Measurements from ENCODE around the gene DHRS3. TPM values are rescaled to one million over a fixed set of nuclear protein-coding genes. Genes with fewer than 3 reads are reported as not detected.

DHRS3 gene
- polyA plus RNA-seq, 1 donor (not counting 4 experiments of a cell fraction or from before 2014, with no cell fraction given) = 10.7 TPM

- no peaks in the 10 kb centered on the region for H3K79me2 ChIP-seq (ENCODE audit: control insufficient read depth, insufficient read depth, low read length)
- DNase-seq (ENCODE audit: low read depth, low spot score) = no peak
- peaks cover 3% of the 10 kb centered on the region for H3K9me3 ChIP-seq (ENCODE audit: control insufficient read depth, low read depth, low read length)
- TF ChIP-seq CTCF (optimal IDR thresholded peaks at IDR 0.05 in 1 of 3, IDR thresholded peaks at IDR 0.05 in 1 of 3, conservative IDR thresholded peaks at IDR 0.05 in 1 of 3; ENCODE audit: extremely low read depth in 1 of 3, insufficient read depth in 2 of 3, low read length in 3 of 3) (no peak), EZH2 (IDR thresholded peaks at IDR 0.05; ENCODE audit: low read length) (no peak)
- no peak overlapping the region for H2AFZ ChIP-seq (ENCODE audit: control insufficient read depth, low read length)
- peaks cover 4% of the 10 kb centered on the region for H3K27me3 ChIP-seq (ENCODE audit: control insufficient read depth, extremely low read depth, insufficient read depth, low read length)
- H3K27ac ChIP-seq (ENCODE audit: control insufficient read depth, insufficient read depth, low read length) = no peak overlapping the region
- no peak overlapping the region for H3K4me2 ChIP-seq (ENCODE audit: control insufficient read depth, extremely low read depth, insufficient read depth, low read depth, low read length)
- H4K20me1 ChIP-seq (ENCODE audit: control insufficient read depth, extremely low read depth, insufficient read depth, low read length) = no peaks in the 10 kb centered on the region
- no peak overlapping the region for H3K9ac ChIP-seq (ENCODE audit: control insufficient read depth, extremely low read depth, insufficient read depth, low read length)
- no peaks in the 10 kb centered on the region for H3K36me3 ChIP-seq (ENCODE audit: control insufficient read depth in 2 of 2, extremely low read depth in 1 of 2, insufficient read depth in 2 of 2, low read length in 2 of 2)
- H3K4me3 ChIP-seq (ENCODE audit: control insufficient read depth in 2 of 3, extremely low read depth in 1 of 3, insufficient read depth in 2 of 3, low read depth in 1 of 3, low read length in 3 of 3) = no peak overlapping the region
- no peaks in the 10 kb centered on the region for H3K4me1 ChIP-seq (ENCODE audit: control insufficient read depth, extremely low read depth, insufficient read depth, low read length)
- no peaks in the 10 kb centered on the region for H3K9me1 ChIP-seq (ENCODE audit: control insufficient read depth, extremely low read depth, insufficient read depth, low read length)
- FAIRE-seq = no peak
- dilution Hi-C loops (cut with MboI; ENCODE audit: extremely low pct_ligation_motif_present, low sequenced_read_pairs) = no loop called here
Observed at GRCh38 chr1:12644829-12645228, 26.8 kb upstream of the DHRS3 start.

- TF ChIP-seq EZH2 (IDR thresholded peaks at IDR 0.05; ENCODE audit: low read length) (no peak), CTCF (optimal IDR thresholded peaks at IDR 0.05 in 1 of 3, IDR thresholded peaks at IDR 0.05 in 1 of 3, conservative IDR thresholded peaks at IDR 0.05 in 1 of 3; ENCODE audit: extremely low read depth in 1 of 3, insufficient read depth in 2 of 3, low read length in 3 of 3) (no peak)
- dilution Hi-C loops (cut with MboI; ENCODE audit: extremely low pct_ligation_motif_present, low sequenced_read_pairs) = no loop called here
- Histone ChIP-seq H3K27ac (ENCODE audit: control insufficient read depth, insufficient read depth, low read length) (no peak overlapping the region), H2AFZ (ENCODE audit: control insufficient read depth, low read length) (no peak overlapping the region), H3K27me3 (ENCODE audit: control insufficient read depth, extremely low read depth, insufficient read depth, low read length) (no peaks in the 10 kb centered on the region), H4K20me1 (ENCODE audit: control insufficient read depth, extremely low read depth, insufficient read depth, low read length) (no peaks in the 10 kb centered on the region), H3K4me1 (ENCODE audit: control insufficient read depth, extremely low read depth, insufficient read depth, low read length) (no peaks in the 10 kb centered on the region), H3K4me2 (ENCODE audit: control insufficient read depth, extremely low read depth, insufficient read depth, low read depth, low read length) (no peak overlapping the region), H3K9me1 (ENCODE audit: control insufficient read depth, extremely low read depth, insufficient read depth, low read length) (no peaks in the 10 kb centered on the region), H3K9ac (ENCODE audit: control insufficient read depth, extremely low read depth, insufficient read depth, low read length) (no peak overlapping the region), H3K4me3 (ENCODE audit: control insufficient read depth in 2 of 3, extremely low read depth in 1 of 3, insufficient read depth in 2 of 3, low read depth in 1 of 3, low read length in 3 of 3) (no peak overlapping the region), H3K9me3 (ENCODE audit: control insufficient read depth, low read depth, low read length) (peaks cover 6% of the 10 kb centered on the region), H3K36me3 (ENCODE audit: control insufficient read depth in 2 of 2, extremely low read depth in 1 of 2, insufficient read depth in 2 of 2, low read length in 2 of 2) (no peaks in the 10 kb centered on the region), H3K79me2 (ENCODE audit: control insufficient read depth, insufficient read depth, low read length) (no peaks in the 10 kb centered on the region)
- DNase-seq (ENCODE audit: low read depth, low spot score) (no peak), FAIRE-seq (no peak)
Observed at GRCh38 chr1:12644237-12644636, 26.2 kb upstream of the DHRS3 start.

All from keratinocyte (primary cell).